ENCODE results near the gene CD22. TPM values are rescaled to one million over a fixed set of nuclear protein-coding genes. Genes with fewer than 3 reads are reported as not detected.

The CD22 gene
- total and polyA plus RNA-seq, 2 donors (not counting 1 experiment from before 2014, with no cell fraction given), result 0.15 to 1.2 TPM

- no peak for DNase-seq (ENCODE audit: low read depth in 2 of 2)
- Histone ChIP-seq H4K20me1 (ENCODE audit: control insufficient read depth, extremely low read depth, insufficient read depth, low read length) (no peaks in the 10 kb centered on the region), H2AFZ (ENCODE audit: low read length) (no peak overlapping the region), H3K4me2 (ENCODE audit: extremely low read depth, insufficient read depth, low read length) (no peak overlapping the region), H3K9me3 (ENCODE audit: control insufficient read depth, insufficient read depth, low read depth, low read length) (no peaks in the 10 kb centered on the region), H3K9ac (ENCODE audit: insufficient read depth, low read length) (no peak overlapping the region), H3K27ac (ENCODE audit: insufficient read depth, low read length) (no peak overlapping the region), H3K79me2 (ENCODE audit: control insufficient read depth, insufficient read depth, low read length) (no peaks in the 10 kb centered on the region), H3K27me3 (ENCODE audit: control insufficient read depth, insufficient read depth, low read length) (peaks cover 2% of the 10 kb centered on the region), H3K36me3 (ENCODE audit: control insufficient read depth, insufficient read depth, low read length) (no peaks in the 10 kb centered on the region), H3K4me1 (ENCODE audit: control insufficient read depth, extremely low read depth, insufficient read depth, low read length) (no peaks in the 10 kb centered on the region), H3K4me3 (replicated peaks in 1 of 4; ENCODE audit: control extremely low read depth in 1 of 4, insufficient read depth in 1 of 4, low read depth in 3 of 4, low read length in 4 of 4) (no peak overlapping the region)
- TF ChIP-seq EZH2 (IDR thresholded peaks at IDR 0.05; ENCODE audit: low read length, missing control alignments) (no peak), CTCF (conservative IDR thresholded peaks at IDR 0.05 in 1 of 2, IDR thresholded peaks at IDR 0.05 in 1 of 2; ENCODE audit: low read depth in 1 of 2, low read length in 2 of 2) (no peak)
Measured at GRCh38 chr19:35301961-35302360, 27.0 kb upstream of the CD22 start.

DNA sequence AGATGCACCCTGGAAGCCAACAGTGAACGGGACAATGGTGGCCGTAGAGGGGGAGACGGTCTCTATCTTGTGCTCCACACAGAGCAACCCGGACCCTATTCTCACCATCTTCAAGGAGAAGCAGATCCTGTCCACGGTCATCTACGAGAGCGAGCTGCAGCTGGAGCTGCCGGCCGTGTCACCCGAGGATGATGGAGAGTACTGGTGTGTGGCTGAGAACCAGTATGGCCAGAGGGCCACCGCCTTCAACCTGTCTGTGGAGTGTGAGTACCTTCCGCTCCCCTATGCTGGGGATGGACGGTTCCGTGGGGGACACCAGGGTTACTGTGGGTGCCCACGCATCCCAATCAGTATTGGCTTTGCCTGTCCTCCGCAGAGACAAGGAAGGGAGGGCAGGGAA, 26.5 kb upstream of the CD22 start:
- no peak overlapping the region for H3K4me2 ChIP-seq (ENCODE audit: extremely low read depth, insufficient read depth, low read length)
- H3K4me1 ChIP-seq (ENCODE audit: control insufficient read depth, extremely low read depth, insufficient read depth, low read length), result no peaks in the 10 kb centered on the region
- no peak overlapping the region for H3K27ac ChIP-seq (ENCODE audit: insufficient read depth, low read length)
- H3K9ac ChIP-seq (ENCODE audit: insufficient read depth, low read length), result no peak overlapping the region
- TF ChIP-seq CTCF (conservative IDR thresholded peaks at IDR 0.05 in 1 of 2, IDR thresholded peaks at IDR 0.05 in 1 of 2; ENCODE audit: low read depth in 1 of 2, low read length in 2 of 2), result no peak
- TF ChIP-seq EZH2 (IDR thresholded peaks at IDR 0.05; ENCODE audit: low read length, missing control alignments), result no peak
- no peaks in the 10 kb centered on the region for H3K36me3 ChIP-seq (ENCODE audit: control insufficient read depth, insufficient read depth, low read length)
- no peaks in the 10 kb centered on the region for H3K79me2 ChIP-seq (ENCODE audit: control insufficient read depth, insufficient read depth, low read length)
- no peaks in the 10 kb centered on the region for H3K9me3 ChIP-seq (ENCODE audit: control insufficient read depth, insufficient read depth, low read depth, low read length)
- peaks cover 2% of the 10 kb centered on the region for H3K27me3 ChIP-seq (ENCODE audit: control insufficient read depth, insufficient read depth, low read length)
- no peak overlapping the region for H3K4me3 ChIP-seq (replicated peaks in 1 of 4; ENCODE audit: control extremely low read depth in 1 of 4, insufficient read depth in 1 of 4, low read depth in 3 of 4, low read length in 4 of 4)
- H4K20me1 ChIP-seq (ENCODE audit: control insufficient read depth, extremely low read depth, insufficient read depth, low read length), result no peaks in the 10 kb centered on the region
- no peak for DNase-seq (ENCODE audit: low read depth in 2 of 2)
- no peak overlapping the region for H2AFZ ChIP-seq (ENCODE audit: low read length)

- no peaks in the 10 kb centered on the region for H3K79me2 ChIP-seq (ENCODE audit: control insufficient read depth, insufficient read depth, low read length)
- H3K9ac ChIP-seq (ENCODE audit: insufficient read depth, low read length), result no peak overlapping the region
- H3K27me3 ChIP-seq (ENCODE audit: control insufficient read depth, insufficient read depth, low read length), result peaks cover 2% of the 10 kb centered on the region
- no peak overlapping the region for H3K4me3 ChIP-seq (replicated peaks in 1 of 4; ENCODE audit: control extremely low read depth in 1 of 4, insufficient read depth in 1 of 4, low read depth in 3 of 4, low read length in 4 of 4)
- H3K9me3 ChIP-seq (ENCODE audit: control insufficient read depth, insufficient read depth, low read depth, low read length), result no peaks in the 10 kb centered on the region
- H3K4me1 ChIP-seq (ENCODE audit: control insufficient read depth, extremely low read depth, insufficient read depth, low read length), result no peaks in the 10 kb centered on the region
- H3K27ac ChIP-seq (ENCODE audit: insufficient read depth, low read length), result no peak overlapping the region
- H3K4me2 ChIP-seq (ENCODE audit: extremely low read depth, insufficient read depth, low read length), result no peak overlapping the region
- TF ChIP-seq CTCF (conservative IDR thresholded peaks at IDR 0.05 in 1 of 2, IDR thresholded peaks at IDR 0.05 in 1 of 2; ENCODE audit: low read depth in 1 of 2, low read length in 2 of 2), result no peak
- TF ChIP-seq EZH2 (IDR thresholded peaks at IDR 0.05; ENCODE audit: low read length, missing control alignments), result no peak
- H4K20me1 ChIP-seq (ENCODE audit: control insufficient read depth, extremely low read depth, insufficient read depth, low read length), result no peaks in the 10 kb centered on the region
- no peak for DNase-seq (ENCODE audit: low read depth in 2 of 2)
- no peak overlapping the region for H2AFZ ChIP-seq (ENCODE audit: low read length)
- H3K36me3 ChIP-seq (ENCODE audit: control insufficient read depth, insufficient read depth, low read length), result no peaks in the 10 kb centered on the region
Measured at GRCh38 chr19:35303357-35303915, 25.6 kb upstream of the CD22 start.

Data from fibroblast of lung (primary cell).